BE2C (cell line): ENCODE results near the gene GALNT2.

Experiments used
- DNase-seq: peaks from one replicate; pipeline ENCODE4 v3.0.0-alpha.2; 2020
- H3K27me3 ChIP-seq: fragments of 250-450 bp; sonication (Bioruptor Pico); 2 replicates; pipeline ENCODE4 v1.5.1; 2020; ENCODE audit warnings: mild to moderate bottlenecking
- H3K36me3 ChIP-seq: fragments of 250-450 bp; sonication (Bioruptor Pico); 2 replicates; pipeline ENCODE4 v1.5.1; 2020; ENCODE audit warnings: mild to moderate bottlenecking
- H3K4me1 ChIP-seq: fragments of 250-450 bp; sonication (Bioruptor Pico); 2 replicates; pipeline ENCODE4 v1.5.1; 2020
- H3K4me3 ChIP-seq: 2 replicates; pipeline ENCODE4 v1.5.1; 2011; ENCODE audit warnings: low read depth, low read length
- H3K9me3 ChIP-seq: fragments of 250-450 bp; sonication (Bioruptor Pico); 2 replicates; pipeline ENCODE4 v1.5.1; 2020
- CTCF ChIP-seq: IDR thresholded peaks from 2 replicates; pipeline ENCODE4 v1.5.1; 2012; ENCODE audit warnings: mild to moderate bottlenecking, low read depth, low read length

GALNT2 gene

DNA sequence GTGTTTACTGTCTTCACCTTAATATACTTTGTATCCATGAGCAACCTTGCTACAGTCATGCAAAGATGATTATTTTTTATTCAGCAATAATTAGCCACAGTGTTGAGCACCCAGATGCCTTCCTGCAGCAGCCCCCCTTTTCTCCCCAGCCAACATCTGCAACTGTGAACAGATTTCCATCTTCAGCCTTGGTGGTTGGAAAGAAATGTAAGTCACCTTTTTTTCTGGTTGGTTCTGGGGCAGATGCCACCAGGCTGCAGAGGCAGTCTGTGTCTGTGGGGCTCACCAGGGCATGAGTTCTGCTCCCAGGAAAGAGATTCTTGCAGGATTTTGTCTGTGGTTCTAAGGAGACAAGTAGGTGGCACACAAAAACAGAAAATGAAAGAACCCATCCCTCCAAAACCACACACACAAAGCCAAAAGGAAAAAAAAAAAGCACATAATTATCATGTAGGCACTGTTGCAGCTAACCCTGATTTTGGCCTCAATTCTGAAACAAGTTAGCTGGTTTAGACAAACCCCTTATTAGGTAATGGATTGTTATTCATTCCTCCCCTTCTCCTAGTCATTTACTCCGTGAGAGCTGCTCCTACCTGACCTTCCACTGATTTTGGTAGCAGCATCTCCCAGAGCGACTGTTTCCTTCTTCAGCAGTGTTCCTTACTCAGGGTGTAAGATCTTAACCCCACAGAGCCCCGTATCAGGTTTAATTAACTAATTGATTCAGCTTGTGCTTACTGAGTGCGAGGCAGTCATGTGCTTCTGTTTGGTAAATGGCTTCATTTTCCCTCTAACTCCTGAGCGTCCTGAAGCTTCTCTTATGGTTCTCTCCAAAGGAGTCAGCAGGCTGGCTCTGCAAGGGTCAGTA lies 36.5 kb downstream of the GALNT2 start:
- Histone ChIP-seq H3K9me3 (no peaks in the 10 kb centered on the region), H3K27me3 (no peaks in the 10 kb centered on the region), H3K4me1 (peaks cover 43% of the 10 kb centered on the region), H3K4me3 (no peak overlapping the region), H3K36me3 (no peaks in the 10 kb centered on the region)
- no peak for DNase-seq
- TF ChIP-seq CTCF: no peak

DNA sequence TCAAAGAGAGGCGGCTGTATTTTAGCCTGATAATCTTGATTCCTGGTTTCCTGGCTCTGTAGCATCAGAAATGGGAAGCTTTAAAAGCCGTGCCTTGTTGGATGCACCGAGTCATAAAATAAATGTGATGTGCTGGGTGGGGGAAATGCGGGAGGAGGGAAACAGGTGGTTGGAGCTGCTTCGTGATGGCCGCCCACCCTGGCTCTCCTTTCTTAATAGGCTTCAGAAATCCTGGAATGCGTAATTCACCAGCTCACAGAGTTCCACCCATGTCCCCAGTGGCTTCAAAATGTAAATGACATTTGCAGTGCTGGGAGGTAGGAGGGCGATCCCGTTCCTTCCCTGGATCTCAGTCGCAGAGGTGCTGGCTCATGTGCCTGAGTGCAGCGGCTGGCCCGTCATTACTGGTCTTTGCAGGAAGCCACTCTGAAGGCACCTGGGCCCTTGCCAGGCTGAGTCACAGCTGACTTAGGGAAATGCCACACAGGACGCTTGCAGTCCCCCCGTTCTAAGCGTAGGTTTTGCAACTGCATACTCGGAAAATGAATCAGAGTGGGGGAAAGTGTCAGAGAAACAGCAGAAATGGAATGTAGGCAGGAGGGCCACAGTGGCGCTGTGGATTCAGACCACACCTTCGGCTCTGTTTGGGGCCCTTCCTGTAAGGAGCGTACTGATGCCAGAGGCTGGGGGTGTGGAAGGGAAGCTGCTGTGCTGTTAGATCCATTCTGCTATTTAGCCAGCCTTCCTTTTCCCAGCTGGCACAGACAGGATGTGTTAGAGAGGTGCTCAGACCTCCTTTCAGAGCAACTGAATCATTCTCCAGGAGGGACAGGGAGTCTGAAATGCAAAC lies 37.6 kb downstream of the GALNT2 start:
- H3K4me3 ChIP-seq: no peak overlapping the region

GRCh38 chr1:230105245-230105753 lies 38.3 kb downstream of the GALNT2 start:
- H3K4me3 ChIP-seq: no peak overlapping the region
- TF ChIP-seq CTCF: no peak
- no peak for DNase-seq

More for the DNA sequence above, 37.6 kb downstream of the GALNT2 start:
- no peak for TF ChIP-seq CTCF
- no peaks in the 10 kb centered on the region for H3K36me3 ChIP-seq
- DNase-seq: peak; percentile 75
- H3K27me3 ChIP-seq: no peaks in the 10 kb centered on the region
- peaks cover 48% of the 10 kb centered on the region for H3K4me1 ChIP-seq
- H3K9me3 ChIP-seq: no peaks in the 10 kb centered on the region

GRCh38 chr1:230105754-230106625 lies 39.0 kb downstream of the GALNT2 start:
- H3K27me3 ChIP-seq: no peaks in the 10 kb centered on the region
- no peak for DNase-seq
- H3K4me1 ChIP-seq: peaks cover 56% of the 10 kb centered on the region
- no peak for TF ChIP-seq CTCF
- H3K9me3 ChIP-seq: no peaks in the 10 kb centered on the region
- H3K36me3 ChIP-seq: no peaks in the 10 kb centered on the region
- no peak overlapping the region for H3K4me3 ChIP-seq

More at GRCh38 chr1:230105245-230105753, 38.3 kb downstream of the GALNT2 start:
- Histone ChIP-seq H3K36me3 (no peaks in the 10 kb centered on the region), H3K4me1 (peaks cover 53% of the 10 kb centered on the region), H3K9me3 (no peaks in the 10 kb centered on the region), H3K27me3 (no peaks in the 10 kb centered on the region)

DNA sequence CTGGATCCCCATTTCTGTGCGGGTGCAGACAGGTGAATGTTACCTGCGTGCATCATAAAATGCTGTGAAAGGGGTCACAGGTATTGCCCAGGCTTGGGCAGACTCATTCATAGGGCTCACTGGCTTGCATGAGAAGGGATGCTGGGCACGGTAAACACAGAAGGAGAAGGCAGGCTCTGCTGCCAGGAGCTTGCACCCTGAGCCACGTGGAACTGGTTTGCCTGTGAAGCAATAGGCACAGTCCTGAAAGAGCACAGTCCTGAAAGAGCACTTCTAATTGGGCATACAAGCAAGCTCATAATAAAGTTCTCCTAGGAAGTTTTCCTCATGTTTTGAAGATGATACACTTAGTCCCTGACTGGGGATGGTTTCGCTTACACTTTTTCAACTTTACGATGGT lies 40.9 kb downstream of the GALNT2 start:
- no peaks in the 10 kb centered on the region for H3K36me3 ChIP-seq
- H3K9me3 ChIP-seq: no peaks in the 10 kb centered on the region
- DNase-seq: no peak
- TF ChIP-seq CTCF: no peak
- no peaks in the 10 kb centered on the region for H3K27me3 ChIP-seq
- H3K4me3 ChIP-seq: no peak overlapping the region
- H3K4me1 ChIP-seq: peaks cover 49% of the 10 kb centered on the region
